Measurements from ENCODE around the gene TEK.
"Not testable (repeated sequence)": the region's sequence is repeated elsewhere in the genome, so short reads cannot be mapped to it uniquely, and the experiment has no call there.

TEK gene

DNA sequence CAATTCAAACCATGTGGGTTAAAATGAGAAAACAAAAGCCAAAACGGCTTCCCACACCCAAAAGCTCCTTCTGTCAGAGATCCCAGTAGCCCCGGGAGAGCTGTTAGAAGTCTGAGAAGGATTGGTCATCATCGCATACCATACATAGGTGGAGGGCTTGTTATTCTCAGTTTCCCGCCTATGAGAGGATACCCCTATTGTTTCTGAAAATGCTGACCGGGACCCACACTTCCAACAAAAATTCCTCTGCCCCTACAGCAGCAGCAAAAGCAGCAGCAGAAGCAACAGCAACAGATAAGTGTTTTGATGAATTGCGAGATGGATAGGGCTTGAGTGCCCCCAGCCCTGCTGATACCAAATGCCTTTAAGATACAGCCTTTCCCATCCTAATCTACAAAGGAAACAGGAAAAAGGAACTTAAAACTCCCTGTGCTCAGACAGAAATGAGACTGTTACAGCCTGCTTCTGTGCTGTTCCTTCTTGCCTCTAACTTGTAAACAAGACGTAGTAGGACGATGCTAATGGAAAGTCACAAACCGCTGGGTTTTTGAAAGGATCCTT lies at the start of gene TEK:
Gene TEK (plus strand): TSS at position 245 of the 561 bp plus-strand sequence. CDS start 366 bp downstream, outside the sequence.
- no peak for DNase-seq

DNA sequence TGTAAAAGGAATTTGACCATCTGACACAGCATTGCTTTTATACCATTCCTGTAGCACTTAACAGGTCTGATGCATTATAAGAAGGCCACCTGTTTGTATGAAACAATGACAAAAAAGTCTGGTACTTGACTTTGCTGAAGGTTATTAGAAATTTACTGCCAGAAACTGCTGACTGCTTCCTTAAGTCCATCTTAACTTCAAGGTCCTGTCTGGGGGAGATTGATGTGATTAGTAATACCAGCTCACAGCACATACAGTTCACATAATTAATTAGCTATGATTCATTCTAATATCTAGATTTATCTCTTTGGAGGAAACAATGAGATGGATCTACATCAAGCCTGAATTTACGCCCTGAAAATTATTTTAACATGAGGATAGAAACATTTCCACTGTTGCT lies 49.6 kb upstream of the TEK start:
- no peak for DNase-seq

DNA sequence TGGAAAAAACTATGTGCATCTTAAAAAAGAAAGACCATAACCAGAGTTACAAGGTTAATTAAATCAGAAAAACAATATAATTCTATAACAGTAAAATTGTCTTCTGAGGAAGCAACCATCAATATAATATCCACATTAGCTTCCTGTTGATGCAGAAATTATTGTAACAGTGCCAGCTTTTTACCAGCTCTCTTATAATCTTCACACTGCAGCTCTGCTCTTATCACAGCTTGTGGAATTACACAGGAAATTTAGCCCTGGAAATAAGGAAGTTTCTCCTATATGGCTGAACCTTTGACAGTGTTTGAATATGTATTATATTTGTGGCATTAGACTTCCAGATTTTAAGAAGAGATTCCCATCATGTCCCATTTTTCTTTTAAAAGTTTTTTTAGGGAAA lies 49.1 kb upstream of the TEK start:
- DNase-seq = no peak

DNA sequence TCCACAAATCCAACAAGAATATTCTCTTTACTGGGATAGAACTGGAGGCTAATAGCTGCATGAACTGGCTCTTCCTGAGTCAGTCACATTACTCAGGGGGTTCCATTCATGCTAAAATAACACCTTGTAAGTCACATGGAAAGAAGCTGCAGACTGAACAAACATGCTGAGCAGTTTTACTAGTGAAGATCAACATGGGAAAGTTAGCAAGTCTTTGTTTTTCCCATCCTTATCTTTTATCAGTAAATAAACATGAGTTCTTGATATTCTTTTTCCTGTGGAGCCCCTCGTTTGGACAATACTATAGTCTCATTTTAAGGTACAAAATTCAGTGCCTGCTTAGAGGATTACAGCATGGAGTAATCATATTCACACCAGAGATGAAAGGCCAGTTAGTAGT lies 43.7 kb upstream of the TEK start:
- no peak for DNase-seq

DNA sequence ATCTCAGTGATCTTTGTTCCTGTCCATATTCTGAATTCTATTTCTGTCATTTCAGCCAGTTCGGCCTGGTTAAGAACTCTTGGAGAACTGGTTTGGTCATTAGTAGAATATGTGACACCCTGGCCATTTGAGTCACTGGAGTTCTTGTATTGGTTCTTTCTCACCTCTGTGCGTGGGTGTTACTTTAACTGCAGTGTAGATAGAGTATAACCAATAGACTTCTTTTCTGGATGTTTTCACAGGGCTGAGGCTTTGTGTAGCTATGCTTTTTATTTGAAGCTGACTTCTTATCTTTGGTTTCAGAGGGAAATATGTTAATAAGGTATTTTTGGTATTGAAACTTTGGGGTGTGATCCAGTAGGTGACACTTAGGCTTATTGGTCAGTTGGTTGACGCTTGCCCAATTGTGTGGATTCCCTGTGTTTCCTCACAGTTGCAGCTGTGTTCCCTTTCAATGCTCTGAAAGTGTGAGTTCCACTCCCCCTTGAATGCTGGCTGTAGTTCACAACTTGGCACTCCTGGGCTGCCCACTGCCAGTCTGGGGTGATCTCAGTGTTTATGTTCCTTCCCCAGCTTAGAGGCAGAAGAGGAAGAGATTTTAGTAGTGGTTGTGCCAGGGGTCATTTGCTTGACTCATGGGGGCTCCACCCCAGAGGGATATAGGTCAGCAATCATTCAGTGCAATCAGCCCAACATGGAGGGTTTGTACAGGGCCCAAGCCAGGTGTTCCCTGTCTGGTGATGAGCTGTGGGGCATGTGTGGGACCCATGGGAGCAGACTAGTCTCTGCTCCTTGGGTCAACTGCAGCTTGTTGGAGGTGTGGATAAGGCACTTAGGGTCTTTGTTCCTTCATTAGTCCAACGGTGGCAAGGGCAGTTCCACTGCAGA lies 34.9 kb upstream of the TEK start:
- no peak for DNase-seq

DNA sequence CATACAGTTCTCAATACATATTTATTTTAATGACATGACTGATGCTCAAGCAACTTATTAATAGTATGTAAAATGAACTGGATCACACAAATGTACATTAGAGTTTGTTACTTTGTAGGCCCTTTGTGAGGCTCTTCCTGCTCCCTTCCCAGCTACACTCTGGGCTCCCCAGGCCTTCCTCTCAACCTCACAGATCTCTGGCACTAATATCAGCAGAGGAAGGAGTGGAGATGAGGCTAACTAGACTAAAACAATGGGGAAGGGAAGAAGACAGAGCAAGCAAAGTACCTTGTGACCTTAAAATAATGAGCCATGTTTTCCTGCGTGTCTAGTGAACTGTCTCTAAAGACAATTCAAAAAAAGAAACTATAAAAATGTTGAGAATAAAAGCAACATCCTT lies 30.3 kb upstream of the TEK start:
- no peak for DNase-seq

DNA sequence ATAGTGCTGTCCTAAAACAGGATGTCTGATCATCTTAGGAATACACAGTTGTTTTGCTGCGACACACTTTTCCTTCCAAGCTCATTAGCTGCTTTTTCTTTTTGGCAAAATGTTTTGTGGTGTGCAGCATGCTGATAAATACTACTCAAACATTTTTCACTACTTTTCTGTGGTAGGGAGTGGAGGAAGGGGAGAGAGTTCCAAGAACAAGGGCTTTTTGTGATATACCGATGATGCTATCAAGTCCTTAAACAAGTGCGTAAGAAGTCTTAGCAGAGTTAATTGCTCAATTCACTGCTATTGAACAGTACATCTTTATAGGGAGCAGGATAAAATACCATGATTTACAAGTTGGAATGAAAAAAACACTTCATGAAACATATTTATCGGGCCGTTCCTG lies 23.6 kb upstream of the TEK start:
- DNase-seq = no peak

DNA sequence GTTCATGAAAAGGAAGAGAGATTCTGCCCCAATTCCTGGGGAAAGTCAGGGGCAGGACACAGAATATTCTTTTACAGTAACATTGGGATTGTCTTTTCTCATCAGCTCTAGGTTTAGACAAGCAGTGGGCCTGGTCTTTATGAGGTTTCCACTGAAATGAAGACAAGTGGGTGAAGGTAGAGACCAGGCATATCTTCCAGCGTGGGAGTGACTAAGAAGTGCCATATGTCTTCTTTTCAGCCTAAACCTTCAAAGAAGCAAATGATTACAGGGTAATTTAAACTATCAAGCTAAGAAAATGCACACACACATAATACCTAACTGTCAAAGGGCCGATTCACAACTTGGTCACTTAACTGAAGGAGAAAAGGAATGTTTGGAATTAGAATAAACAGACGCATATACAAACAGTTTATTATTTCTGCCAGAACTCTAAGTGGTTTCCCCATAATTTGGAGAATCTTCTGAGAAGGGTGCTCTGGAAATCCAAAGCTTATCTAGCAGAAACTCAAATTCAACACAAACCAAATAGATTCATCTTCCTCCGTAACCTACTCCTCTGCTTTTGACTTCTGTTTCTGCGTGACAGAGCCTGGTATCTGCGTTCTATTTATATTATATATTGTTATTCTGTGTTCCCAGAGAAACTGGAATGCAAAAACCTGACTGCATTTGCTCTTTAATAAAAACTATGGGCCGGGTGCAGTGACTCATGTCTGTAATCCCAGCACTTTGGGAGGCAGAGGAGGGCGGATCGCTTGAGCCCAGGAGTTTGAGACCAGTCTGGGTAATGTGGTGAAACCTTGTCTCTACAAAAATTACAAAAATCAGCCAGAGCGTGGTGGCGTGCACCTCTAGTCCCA lies 22.0 kb upstream of the TEK start:
- no peak for DNase-seq

DNA sequence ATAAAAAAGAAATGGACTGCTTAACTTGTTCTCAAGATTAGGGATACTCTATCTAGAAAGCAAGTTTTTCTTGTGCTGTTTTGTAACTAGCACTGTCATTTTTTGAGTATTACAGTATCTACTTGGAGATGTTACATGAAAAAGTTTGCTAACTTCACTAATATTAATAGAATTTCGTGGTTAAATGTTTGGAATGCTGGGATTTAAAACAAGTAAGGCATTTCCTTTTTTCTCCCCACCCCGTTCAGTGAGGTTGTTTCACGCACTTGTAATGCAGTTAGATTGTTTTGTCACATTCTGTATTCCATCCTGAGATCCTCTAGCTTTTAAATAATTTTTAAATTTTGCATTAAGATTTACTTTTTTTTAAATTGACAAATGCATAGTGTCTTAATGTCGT lies 20.0 kb upstream of the TEK start:
- no peak for DNase-seq

DNA sequence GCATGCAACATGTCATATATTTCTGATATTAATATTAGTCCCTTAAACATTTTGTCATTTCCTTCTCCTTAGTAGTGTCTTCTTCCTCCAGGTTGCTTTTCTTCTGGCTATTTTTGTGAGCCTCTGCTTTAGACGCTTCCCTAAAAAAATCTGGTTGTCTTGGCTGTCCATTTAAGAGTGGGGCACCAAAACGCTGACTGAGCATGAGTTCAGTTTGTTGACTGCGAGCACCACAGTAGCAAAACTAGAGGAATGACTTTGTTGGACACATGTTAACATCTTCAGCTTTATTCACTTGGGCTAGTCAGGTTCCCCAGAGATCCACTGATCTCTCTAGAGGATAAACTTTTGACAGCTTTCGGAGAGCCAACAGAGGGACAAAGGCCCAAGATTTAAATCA lies 19.3 kb upstream of the TEK start:
- DNase-seq = no peak

DNA sequence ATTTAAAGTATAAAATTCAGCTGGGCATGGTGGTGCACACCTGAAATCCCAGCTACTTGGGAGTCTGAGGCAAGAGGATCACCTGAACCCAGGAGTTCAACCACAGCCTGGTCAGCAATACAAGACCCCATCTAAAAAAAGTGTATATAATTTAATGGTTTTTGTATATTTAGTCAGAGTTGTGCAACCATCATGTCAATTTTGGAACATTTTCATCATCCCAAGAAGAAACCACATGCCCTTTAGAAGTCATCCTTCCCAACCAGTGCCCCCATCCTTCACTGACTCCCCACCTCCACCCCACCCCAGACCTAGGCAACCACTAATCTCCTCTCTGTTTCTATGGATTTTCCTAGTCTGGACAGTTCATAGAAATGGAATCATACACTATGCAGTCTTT lies 18.8 kb upstream of the TEK start:
- DNase-seq = no peak

DNA sequence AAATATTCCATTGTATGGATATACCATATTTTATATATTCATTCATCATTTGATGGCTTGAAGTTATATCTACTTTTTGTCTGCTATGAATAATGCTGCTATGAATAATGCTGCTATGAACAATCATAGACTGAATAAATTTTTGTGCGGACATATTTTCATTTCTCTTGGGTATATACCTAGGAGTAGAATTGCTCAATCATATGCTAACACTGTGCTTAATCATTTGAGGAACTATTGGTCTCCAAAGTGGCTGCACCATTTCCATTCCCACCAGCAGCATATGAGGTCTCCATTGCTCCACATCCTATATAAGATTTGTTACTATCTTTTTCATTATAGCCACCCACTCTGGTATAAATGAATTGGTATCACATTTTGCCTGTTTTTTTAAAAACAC lies 18.3 kb upstream of the TEK start:
- DNase-seq = no peak

DNA sequence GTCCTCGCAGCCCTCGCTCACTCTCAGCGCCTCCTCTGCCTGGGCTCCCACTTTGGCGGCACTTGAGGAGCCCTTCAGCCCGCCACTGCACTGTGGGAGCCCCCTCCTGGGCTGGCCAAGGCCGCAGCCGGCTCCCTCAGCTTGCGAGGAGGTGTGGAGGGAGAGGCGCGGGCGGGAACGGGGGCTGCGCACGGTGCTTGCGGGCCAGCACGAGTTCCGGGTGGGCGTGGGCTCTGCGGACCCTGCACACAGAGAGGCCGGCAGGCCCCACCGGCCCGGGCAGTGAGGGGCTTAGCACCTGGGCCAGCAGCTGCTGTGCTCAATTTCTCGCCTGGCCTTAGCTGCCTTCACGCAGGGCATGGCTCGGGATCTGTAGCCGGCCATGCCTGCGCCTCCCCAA lies 16.5 kb upstream of the TEK start:
- DNase-seq = not testable (repeated sequence)

DNA sequence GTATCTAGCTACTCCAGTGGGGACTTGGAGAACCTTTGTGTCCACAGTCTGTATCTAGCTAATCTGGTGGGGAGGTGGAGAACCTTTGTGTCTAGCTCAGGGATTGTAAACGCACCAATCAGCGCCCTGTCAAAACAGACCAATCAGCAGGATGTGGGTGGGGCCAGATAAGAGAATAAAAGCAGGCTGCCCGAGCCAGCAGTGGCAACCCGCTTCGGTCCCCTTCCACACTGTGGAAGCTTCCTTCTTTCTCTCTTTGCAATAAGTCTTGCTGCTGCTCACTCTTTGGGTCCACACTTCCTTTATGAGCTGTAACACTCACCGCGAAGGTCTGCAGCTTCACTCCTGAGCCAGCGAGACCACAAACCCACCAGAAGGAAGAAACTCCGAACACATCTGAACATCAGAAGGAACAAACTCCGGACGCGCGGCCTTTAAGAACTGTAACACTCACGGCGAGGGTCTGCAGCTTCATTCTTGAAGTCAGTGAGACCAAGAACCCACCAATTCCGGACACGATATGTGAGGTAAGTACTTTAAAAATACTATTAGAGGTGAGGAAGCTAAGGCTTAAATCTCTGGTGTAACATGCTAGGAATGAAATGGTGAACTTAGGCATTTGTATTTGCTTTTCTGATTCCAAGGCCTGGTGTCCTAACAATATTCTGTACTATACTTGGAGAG lies 15.5 kb upstream of the TEK start:
- DNase-seq = not testable (repeated sequence)

DNA sequence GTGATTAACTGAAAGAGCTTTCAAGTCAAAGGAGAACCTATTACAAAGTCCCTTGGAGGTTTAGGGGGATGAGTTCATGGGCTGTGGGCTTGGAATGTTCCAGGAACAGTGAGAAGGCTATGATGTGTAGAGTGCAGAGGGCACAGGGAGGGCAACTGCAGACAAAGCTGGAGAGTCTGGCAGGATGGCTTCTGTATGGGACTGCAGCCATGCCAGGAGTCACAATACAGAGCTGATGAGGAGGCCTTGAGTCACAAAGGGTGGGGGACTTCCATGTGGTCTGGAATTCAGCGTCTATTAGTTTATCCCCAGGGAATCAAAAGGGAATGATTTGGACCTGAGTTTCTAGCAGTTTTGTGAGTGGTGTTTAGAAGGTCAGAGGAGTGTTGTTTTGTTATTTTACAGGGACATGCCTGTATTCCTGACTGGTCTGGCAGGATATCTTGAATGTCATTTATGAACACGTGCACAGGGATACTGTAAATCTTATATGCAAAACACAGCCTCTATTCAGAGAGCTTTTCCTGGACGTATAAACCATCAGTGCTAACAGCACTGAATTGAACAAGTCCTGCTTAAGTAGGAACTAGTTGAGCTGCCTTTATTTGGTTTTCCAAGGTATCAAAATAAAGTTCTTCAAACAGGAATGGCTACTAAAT lies 14.3 kb upstream of the TEK start:
- no peak for DNase-seq

DNA sequence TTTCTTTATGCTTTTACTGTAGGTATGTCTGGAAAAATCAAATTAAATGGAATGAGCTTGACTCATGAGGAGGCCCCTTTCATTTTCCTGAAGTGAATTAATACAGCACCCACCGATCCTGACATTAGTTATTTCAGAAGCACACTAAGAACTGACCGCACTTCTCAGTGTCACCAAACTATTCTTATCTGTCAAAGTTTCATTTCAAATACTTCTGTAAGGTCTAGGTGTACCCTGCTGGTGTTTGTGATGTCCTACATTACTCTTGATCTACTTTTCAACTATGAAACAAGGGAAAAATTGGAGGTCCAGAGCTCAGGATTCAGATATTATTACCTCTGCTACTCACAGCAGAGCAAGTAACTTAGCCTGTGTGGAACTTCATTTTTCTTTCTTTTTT lies 1.8 kb upstream of the TEK start:
- DNase-seq = no peak

DNA sequence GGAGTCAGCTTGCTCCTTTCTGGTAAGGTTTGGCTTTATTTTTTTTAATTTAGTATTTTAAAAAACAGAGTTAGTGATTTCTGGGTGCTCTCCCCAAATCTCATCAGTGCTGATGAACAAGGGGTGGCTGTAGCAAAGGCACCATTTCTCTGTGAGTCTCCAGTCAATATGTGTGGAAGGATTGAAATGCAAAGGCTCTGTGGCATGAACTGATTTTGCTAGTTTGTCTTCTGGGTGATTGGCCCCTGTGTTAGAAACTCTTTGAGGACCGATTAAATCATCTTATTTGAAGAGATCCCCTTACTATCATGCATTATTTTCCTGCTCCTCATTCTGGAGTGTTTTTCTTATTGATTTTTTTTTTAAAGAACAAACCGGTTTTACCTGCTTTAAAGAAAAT lies 596 bp downstream of the TEK start:
- DNase-seq = no peak

DNA sequence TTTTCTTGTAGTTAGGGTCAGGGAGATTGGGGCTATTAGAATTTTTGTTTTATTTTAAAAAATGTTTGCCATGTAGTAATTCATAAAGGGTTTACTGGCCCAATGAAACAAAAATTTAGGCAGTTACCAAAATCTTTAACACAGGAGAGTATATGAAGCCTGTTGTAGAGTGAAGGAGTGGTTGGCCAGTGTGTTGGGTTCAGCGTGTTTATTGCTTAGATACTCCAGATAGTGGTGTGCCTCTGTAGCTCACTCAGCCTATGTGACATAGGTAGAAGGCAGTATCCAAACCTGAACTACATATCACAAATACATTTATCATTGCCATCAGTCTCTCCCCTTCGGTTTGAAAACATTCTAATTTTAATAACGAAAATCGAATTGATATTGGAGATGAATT lies 1.2 kb downstream of the TEK start:
- DNase-seq = no peak

DNA sequence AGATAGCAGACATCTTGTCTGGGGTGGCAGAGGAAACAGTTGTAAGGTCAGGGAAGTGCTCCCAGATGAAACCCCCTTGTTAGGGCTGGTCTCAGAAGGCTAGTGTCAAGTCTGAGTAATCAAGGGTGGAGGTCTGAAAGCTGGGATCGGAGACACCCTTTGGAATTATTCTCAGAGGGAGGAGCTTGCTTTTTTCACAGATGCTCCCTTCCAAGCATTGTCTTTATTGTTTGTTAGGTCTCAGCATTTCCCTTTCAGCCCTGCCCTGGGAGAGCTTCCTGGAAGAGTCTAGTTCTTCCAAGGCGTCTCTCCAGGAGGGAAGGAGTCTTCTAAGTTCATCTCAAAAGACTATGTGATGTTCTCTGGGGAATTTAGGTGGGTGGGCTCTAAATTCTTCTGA lies 3.2 kb downstream of the TEK start:
- DNase-seq = no peak

DNA sequence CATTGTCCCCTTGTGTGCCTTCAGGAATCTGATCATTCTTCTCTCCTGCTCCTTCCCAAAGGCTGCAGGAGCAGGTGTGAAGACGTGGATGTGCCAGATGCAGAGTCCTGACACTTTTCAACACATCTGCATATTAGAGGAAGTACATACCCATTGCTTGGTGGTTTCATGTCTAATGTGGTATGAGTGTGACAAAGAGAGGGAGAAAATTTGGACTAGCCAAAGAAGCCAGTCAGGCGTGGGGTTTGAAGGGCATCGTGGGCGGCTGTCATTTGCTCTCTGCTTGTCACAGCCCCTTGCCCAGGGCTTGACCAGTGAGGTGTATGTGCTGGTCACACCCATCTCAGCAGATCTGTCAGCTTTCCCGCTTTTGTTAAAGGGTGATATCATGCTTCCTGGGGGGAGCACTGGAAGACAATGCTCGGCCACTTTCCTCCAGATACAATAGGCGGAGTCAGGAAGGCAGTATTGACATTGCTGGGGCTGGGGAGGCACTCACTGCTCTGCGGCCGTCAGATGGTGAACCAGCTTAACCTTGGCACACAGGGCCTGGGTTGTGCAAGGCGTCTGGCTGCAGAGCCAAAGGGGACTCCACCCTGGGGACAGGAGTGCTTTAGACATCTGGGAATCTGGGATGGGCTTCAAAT lies 8.6 kb downstream of the TEK start:
- DNase-seq = no peak

DNA sequence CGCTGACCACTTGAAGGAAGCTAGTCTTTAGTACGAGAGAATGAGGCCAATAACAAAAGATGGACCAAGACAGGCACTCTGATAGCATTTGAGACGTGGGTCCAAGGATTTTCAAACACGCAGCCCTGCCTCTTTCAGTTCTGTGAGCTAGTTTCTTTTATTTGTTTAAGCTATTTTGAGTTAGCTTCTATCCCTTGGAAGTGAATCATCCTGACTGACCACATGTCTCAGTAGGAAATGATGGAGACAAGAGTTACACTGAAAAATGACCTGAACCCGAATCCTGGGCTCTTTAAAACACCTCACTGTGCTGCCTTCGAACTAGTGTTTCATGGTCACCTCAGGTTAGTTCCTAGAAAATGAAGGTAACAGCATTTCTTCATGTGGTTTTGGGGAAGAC lies 9.9 kb downstream of the TEK start:
- no peak for DNase-seq

DNA sequence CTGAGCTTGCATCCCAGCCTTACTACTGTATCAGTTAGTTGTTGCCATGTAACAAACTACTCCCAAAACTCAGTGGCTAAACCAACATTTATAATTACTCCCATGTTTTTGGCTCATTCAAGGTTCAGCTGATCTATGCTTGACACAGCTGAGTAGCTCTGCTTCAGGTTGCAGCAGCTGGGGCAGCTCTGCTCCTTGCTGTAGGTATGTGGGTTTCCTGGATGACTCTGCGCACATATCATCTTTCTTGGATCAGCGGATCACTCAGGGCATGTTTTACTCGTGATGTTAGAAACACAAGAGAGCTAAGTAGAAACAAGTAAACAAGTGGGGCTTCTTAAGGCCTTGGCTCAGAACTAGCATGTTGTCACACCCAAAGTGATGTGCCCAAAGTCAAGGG lies 15.1 kb downstream of the TEK start:
- DNase-seq = no peak

Measured in NCI-H2227 treated with DMSO at 0.1 percent for 48 hours (cell line).